Endometrial microvascular endothelial cells (primary cell): ENCODE measurements around the gene ABCC1. TPM values are rescaled to one million over a fixed set of nuclear protein-coding genes. Genes with fewer than 3 reads are reported as not detected.

Experiments
- in situ Hi-C: cut with HindIII; loops from 2 replicates; pipeline ENCODE4 v1.10.0; 2017; ENCODE audit warnings: low sequenced_read_pairs, low pct_unique_long_range_greater_than_20kb; ENCODE audit errors: inconsistent ontology term
- total RNA-seq: library from RNA; depleted of rRNA; stranded (reverse); fragments of >200 nt; gene quantifications from one replicate; pipeline ENCODE4 v1.2.3, GENCODE V29; 2015; ENCODE audit errors: inconsistent ontology term

Gene ABCC1
- total RNA-seq, 1 donor from 2014 or later: 26.0 TPM

- in situ Hi-C loops: no loop called here
Observed at GRCh38 chr16:15961571-15962090, 12.2 kb downstream of the ABCC1 start.

- in situ Hi-C loops: no loop called here
Observed at GRCh38 chr16:15963307-15963910, 14.0 kb downstream of the ABCC1 start.

GRCh38 chr16:15966420-15966819 is 17.0 kb downstream of the ABCC1 start:
- in situ Hi-C loops: no loop called here

- in situ Hi-C loops: no loop called here
Observed at GRCh38 chr16:15966836-15967546, 17.6 kb downstream of the ABCC1 start.

- in situ Hi-C loops: no loop called here
Observed at GRCh38 chr16:15967655-15968315, 18.4 kb downstream of the ABCC1 start.

- in situ Hi-C loops: no loop called here
Observed at GRCh38 chr16:15970202-15970601, 20.8 kb downstream of the ABCC1 start.

GRCh38 chr16:15970743-15971439 is 21.5 kb downstream of the ABCC1 start:
- in situ Hi-C loops: no loop called here

- in situ Hi-C loops: no loop called here
Observed at GRCh38 chr16:15971440-15971815, 22.0 kb downstream of the ABCC1 start.

GRCh38 chr16:15972046-15972868 is 22.8 kb downstream of the ABCC1 start:
- in situ Hi-C loops: no loop called here

GRCh38 chr16:15973421-15973820 is 24.0 kb downstream of the ABCC1 start:
- in situ Hi-C loops: no loop called here

- in situ Hi-C loops: no loop called here
Observed at GRCh38 chr16:15974057-15974456, 24.6 kb downstream of the ABCC1 start.

GRCh38 chr16:15975172-15975571 is 25.8 kb downstream of the ABCC1 start:
- in situ Hi-C loops: no loop called here

GRCh38 chr16:15976225-15976812 is 26.9 kb downstream of the ABCC1 start:
- in situ Hi-C loops: no loop called here

- in situ Hi-C loops: no loop called here
Observed at GRCh38 chr16:15976929-15977637, 27.7 kb downstream of the ABCC1 start.

- in situ Hi-C loops: no loop called here
Observed at GRCh38 chr16:15979801-15980200, 30.4 kb downstream of the ABCC1 start.

GRCh38 chr16:15980329-15980728 is 30.9 kb downstream of the ABCC1 start:
- in situ Hi-C loops: no loop called here

GRCh38 chr16:15981382-15981781 is 32.0 kb downstream of the ABCC1 start:
- in situ Hi-C loops: no loop called here
